K562 (cell line): ENCODE data around the gene ZNF529. TPM values are rescaled to one million over a fixed set of nuclear protein-coding genes. Genes with fewer than 3 reads are reported as not detected.

ENCODE experiments used
- ARID1B ChIP-seq: fragments of 450-650 bp; IDR thresholded peaks from 2 replicates; pipeline ENCODE4 v1.6.1; 2016; ENCODE audit warnings: antibody characterized with exemption, mild to moderate bottlenecking, inconsistent platforms
- ATF3 ChIP-seq, 2 experiments: fragments of 450-650 bp in 1 of 2; sonication (generic) in 1 of 2; formaldehyde crosslinking in 1 of 2; IDR thresholded peaks in 1 of 2; conservative IDR thresholded peaks in 1 of 2; 2 replicates each; pipeline versions ENCODE4 v1.6.1 to v1.8.1; 2016 to 2023; ENCODE audit warnings: mild to moderate bottlenecking in 2 of 2, moderate library complexity in 2 of 2, inconsistent platforms in 1 of 2, missing genetic modification reagents in 1 of 2
- BCOR ChIP-seq: fragments of 450-650 bp; IDR thresholded peaks from 2 replicates; pipeline ENCODE4 v1.6.1; 2016
- CHAMP1 ChIP-seq: fragments of 450-650 bp; IDR thresholded peaks from 2 replicates; pipeline ENCODE4 v1.6.1; 2016; ENCODE audit warnings: mild to moderate bottlenecking
- E2F3 ChIP-seq: fragments of 250-450 bp; sonication (Bioruptor Pico); IDR thresholded peaks from 2 replicates; pipeline ENCODE4 v1.4.0; 2020; ENCODE audit warnings: mild to moderate bottlenecking
- EGR1 ChIP-seq: fragments of 450-650 bp; conservative IDR thresholded peaks from 2 replicates; pipeline ENCODE4 v1.6.1; 2017; ENCODE audit warnings: mild to moderate bottlenecking
- ESRRA ChIP-seq: fragments of 450-650 bp; IDR thresholded peaks from 2 replicates; pipeline ENCODE4 v1.6.1; 2014; ENCODE audit warnings: low read depth, mild to moderate bottlenecking, moderate library complexity, borderline replicate concordance
- FOXK2 ChIP-seq, 2 experiments: fragments of 450-650 bp; IDR thresholded peaks in 1 of 2; conservative IDR thresholded peaks in 1 of 2; 2 replicates each; pipeline ENCODE4 v1.6.1; 2016; ENCODE audit warnings: low read depth in 2 of 2, mild to moderate bottlenecking in 1 of 2
- FUS ChIP-seq: fragments of 200-400 bp; formaldehyde crosslinking; optimal IDR thresholded peaks from 2 replicates; pipeline ENCODE3; 2017; ENCODE audit warnings: low read depth, low read length
- GABPB1 ChIP-seq: sonication (generic); formaldehyde crosslinking; IDR thresholded peaks from 2 replicates; pipeline ENCODE4 v1.8.0; 2022; ENCODE audit warnings: mild to moderate bottlenecking, missing genetic modification reagents
- JUND ChIP-seq, 2 experiments: IDR thresholded peaks; 2 replicates in 1 of 2; 3 replicates in 1 of 2; pipeline ENCODE4 v1.6.1; 2011; ENCODE audit warnings: borderline replicate concordance in 2 of 2, low read depth in 2 of 2, low read length in 2 of 2, improper control_type of control experiment in 1 of 2, missing biosample characterization in 1 of 2, missing genetic modification characterization in 1 of 2, missing genetic modification reagents in 1 of 2
- MCM5 ChIP-seq: fragments of 450-650 bp; IDR thresholded peaks from 2 replicates; pipeline ENCODE4 v1.6.1; 2016; ENCODE audit warnings: low read depth
- MTA3 ChIP-seq: fragments of 450-650 bp; formaldehyde crosslinking; IDR thresholded peaks from 2 replicates; pipeline ENCODE4 v1.6.1; 2017; ENCODE audit warnings: mild to moderate bottlenecking, borderline replicate concordance
- SFPQ ChIP-seq: fragments of 200-400 bp; formaldehyde crosslinking; IDR thresholded peaks from 2 replicates; pipeline ENCODE4 v1.6.1; 2017; ENCODE audit warnings: mild to moderate bottlenecking, low read depth, low read length, moderate library complexity
- TRIM25 ChIP-seq: fragments of 450-650 bp; IDR thresholded peaks from 2 replicates; pipeline ENCODE4 v1.7.0; 2016; ENCODE audit warnings: borderline replicate concordance
- ZBTB26 ChIP-seq: fragments of 450-650 bp; formaldehyde crosslinking; IDR thresholded peaks from 2 replicates; pipeline ENCODE4 v1.4.0; 2022; ENCODE audit warnings: missing genetic modification characterization
- ZFP1 ChIP-seq: fragments of 450-650 bp; formaldehyde crosslinking; IDR thresholded peaks from 2 replicates; pipeline ENCODE4 v1.4.0; 2020; ENCODE audit warnings: mild to moderate bottlenecking, mixed read lengths
- ZNF316 ChIP-seq: fragments of 450-650 bp; IDR thresholded peaks from 2 replicates; pipeline ENCODE4 v1.6.1; 2016
- ZNF324 ChIP-seq: fragments of 250-450 bp; sonication (Bioruptor Pico); IDR thresholded peaks from 2 replicates; pipeline ENCODE4 v1.4.0; 2020; ENCODE audit warnings: mild to moderate bottlenecking
- ZNF583 ChIP-seq: fragments of 250-450 bp; sonication (Bioruptor Pico); IDR thresholded peaks from 2 replicates; pipeline ENCODE4 v1.4.0; 2020
- polyA plus RNA-seq, 8 experiments: library from polyadenylated mRNA; depleted of rRNA in 4 of 8; stranded (reverse) in 5 of 8; unstranded in 3 of 8; fragments of >200 nt; fragmentation: Nextera tagmentation in 2 of 8; fragmentation: Illumina TruSeq in 1 of 8; extraction: Ambion mirVana in 2 of 8; extraction: Trizol in 1 of 8; gene quantifications; 2 replicates each; pipeline versions ENCODE4 v1.2.1 to v1.2.3, GENCODE V29; 2011 to 2014; ENCODE audit warnings: inconsistent platforms in 1 of 8, missing spikeins in 1 of 8
- total RNA-seq, 7 experiments: library from RNA; depleted of rRNA in 6 of 7; stranded (reverse); fragments of >200 nt in 6 of 7; fragmentation: Illumina TruSeq in 2 of 7; extraction: Trizol in 2 of 7; gene quantifications; 2 replicates each; pipeline versions ENCODE4 v1.2.1 to v1.2.3, GENCODE V29; 2011 to 2021; ENCODE audit warnings: low replicate concordance in 1 of 7

Gene ZNF529
- total and polyA plus RNA-seq, 9 of the 15 experiments (the other 6 are each of a cell fraction or from before 2014, with no cell fraction given): 2.4 to 12.6 (median 6.3) TPM

GRCh38 chr19:36528921-36529518 lies 44.1 kb downstream of the ZNF529 start (continued):
- TF ChIP-seq SFPQ (no peak), JUND (IDR thresholded peaks at IDR 0.05; ENCODE audit: borderline replicate concordance, low read depth, low read length) (no peak), JUND (tag; IDR thresholded peaks at IDR 0.05; ENCODE audit: borderline replicate concordance, low read depth, low read length) (peak; percentile 11; the same call in 1 of the 3 replicates), CHAMP1 (no peak), ZBTB26 (CRISPR knock-in tag) (peak; percentile 84; the same call in 1 of the 2 replicates), ESRRA (no peak), EGR1 (peak; percentile 52; the same call in 1 of the 2 replicates), ZNF316 (0 out of 2 replicates have a peak, but pooled peaks have one; percentile 1), MCM5 (no peak), FUS (no peak), MTA3 (no peak), E2F3 (no peak), ZNF583 (CRISPR knock-in tag) (peak; percentile 41; the same call in 1 of the 2 replicates), FOXK2 (conservative IDR thresholded peaks at IDR 0.05 in 1 of 2, IDR thresholded peaks at IDR 0.05 in 1 of 2; ENCODE audit: low read depth in 2 of 2) (peak; percentile 38 to 76; a peak in 1 of 4 replicates), TRIM25 (no peak), ZNF324 (CRISPR knock-in tag) (no peak), ATF3 (IDR thresholded peaks at IDR 0.05) (no peak), ATF3 (CRISPR knock-in tag; conservative IDR thresholded peaks at IDR 0.05) (no peak), BCOR (peak; percentile 29; the same call in 1 of the 2 replicates), ARID1B (peak; percentile 38; the same call in 1 of the 2 replicates), ZFP1 (CRISPR knock-in tag) (no peak), GABPB1 (CRISPR knock-in tag) (peak; percentile 1; the same call in 1 of the 2 replicates)
